GM13976 (cell line): Measurements from ENCODE around the gene MAN2B2.

ENCODE experiments used
- DNase-seq: peaks from one replicate; pipeline ENCODE4 v3.0.0; 2012; ENCODE audit warnings: low spot score
- in situ Hi-C: fragments of 300-500 bp; cut with MboI; formaldehyde crosslinking; loops from one replicate; pipeline ENCODE4 v1.12.0; 2022; ENCODE audit warnings: low sequenced_read_pairs, mixed read lengths, inconsistent platforms; ENCODE audit not compliant: unreplicated experiment
- TF ChIP-seq, protein P1 (sequence below): IDR thresholded peaks from 2 replicates; pipeline ENCODE4 v1.5.1; 2012; ENCODE audit warnings: borderline replicate concordance, mild to moderate bottlenecking; ENCODE audit not compliant: insufficient read depth; ENCODE audit errors: extremely low read depth, missing control alignments, control extremely low read depth

The MAN2B2 gene

DNA sequence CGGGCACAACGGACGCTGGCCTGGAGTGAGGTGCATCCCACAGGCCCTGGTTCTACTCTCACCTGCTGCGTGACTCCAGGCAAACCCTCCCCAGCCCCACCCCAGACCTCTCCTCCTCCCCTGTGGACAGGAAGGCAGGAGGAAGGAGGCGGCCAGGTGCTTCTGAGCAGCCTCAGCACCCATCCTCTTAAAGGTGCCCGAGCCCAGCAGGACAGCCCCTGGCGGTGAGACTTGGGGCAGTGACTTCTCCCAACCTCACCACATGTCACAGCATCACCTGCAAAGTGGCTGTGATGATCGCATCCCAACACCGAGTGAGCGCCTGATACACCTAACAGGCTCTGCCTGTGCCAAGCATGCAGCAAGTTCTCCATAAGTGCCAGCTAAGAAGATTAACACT is 17.1 kb upstream of the MAN2B2 start:
- no peak for DNase-seq
- in situ Hi-C loops = no loop called here
- TF ChIP-seq, protein P1, sequence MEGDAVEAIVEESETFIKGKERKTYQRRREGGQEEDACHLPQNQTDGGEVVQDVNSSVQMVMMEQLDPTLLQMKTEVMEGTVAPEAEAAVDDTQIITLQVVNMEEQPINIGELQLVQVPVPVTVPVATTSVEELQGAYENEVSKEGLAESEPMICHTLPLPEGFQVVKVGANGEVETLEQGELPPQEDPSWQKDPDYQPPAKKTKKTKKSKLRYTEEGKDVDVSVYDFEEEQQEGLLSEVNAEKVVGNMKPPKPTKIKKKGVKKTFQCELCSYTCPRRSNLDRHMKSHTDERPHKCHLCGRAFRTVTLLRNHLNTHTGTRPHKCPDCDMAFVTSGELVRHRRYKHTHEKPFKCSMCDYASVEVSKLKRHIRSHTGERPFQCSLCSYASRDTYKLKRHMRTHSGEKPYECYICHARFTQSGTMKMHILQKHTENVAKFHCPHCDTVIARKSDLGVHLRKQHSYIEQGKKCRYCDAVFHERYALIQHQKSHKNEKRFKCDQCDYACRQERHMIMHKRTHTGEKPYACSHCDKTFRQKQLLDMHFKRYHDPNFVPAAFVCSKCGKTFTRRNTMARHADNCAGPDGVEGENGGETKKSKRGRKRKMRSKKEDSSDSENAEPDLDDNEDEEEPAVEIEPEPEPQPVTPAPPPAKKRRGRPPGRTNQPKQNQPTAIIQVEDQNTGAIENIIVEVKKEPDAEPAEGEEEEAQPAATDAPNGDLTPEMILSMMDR = no peak

- DNase-seq = no peak
- TF ChIP-seq, protein P1 = no peak
- in situ Hi-C loops = no loop called here
Measured at GRCh38 chr4:6560416-6561172, 14.4 kb upstream of the MAN2B2 start.

DNA sequence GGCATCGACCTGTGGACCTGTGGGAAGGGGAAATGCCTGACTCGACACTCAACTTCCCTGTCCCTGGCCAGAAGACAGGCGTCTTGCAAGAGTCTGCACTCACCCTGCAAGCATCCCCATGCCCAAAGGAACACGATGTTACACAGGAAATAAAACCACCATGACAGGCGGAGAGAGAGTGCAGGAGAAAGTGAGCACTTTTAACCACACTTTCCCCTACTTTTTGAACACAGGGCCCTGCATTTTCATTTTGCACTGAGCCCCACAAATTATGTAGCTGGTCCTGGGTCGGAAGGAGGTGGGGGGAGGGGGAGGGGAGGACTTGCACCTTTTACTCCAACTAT is 13.8 kb upstream of the MAN2B2 start:
- TF ChIP-seq, protein P1 = no peak
- in situ Hi-C loops = no loop called here
- no peak for DNase-seq

DNA sequence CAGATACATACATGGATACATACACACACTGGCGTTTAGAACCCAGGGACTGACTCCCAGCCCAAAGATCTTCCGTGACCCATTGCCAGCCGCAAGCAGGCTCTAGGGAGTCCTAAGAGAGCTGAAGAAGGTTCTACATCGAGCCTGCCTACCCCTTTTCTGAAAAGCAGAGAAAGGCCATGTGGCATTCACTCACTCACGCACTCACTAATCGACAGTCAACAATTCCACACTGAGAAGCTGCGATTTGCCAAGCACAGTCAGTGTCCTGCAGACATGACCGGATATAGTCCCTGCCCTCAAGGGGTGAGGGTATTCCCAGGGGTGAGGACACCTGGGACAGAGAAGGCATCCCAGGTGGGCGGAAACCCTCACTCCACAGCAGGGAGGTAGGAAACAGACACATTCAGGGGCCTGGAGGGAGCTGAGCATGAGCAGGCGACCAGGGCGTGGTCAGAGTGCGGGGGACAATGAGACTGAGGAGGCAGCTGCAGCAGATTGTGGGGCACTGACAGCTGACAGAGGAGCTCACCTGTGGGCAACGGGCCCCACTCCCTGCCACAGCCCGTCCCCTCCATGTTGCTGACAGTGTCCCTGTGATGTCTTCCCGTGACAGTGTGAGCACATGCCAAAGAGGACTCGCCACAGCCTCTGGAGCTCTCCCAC is 13.2 kb upstream of the MAN2B2 start:
- no peak for DNase-seq
- TF ChIP-seq, protein P1 = no peak
- in situ Hi-C loops = no loop called here

GRCh38 chr4:6562931-6563901 is 11.8 kb upstream of the MAN2B2 start:
- TF ChIP-seq, protein P1 = no peak
- in situ Hi-C loops = no loop called here
- no peak for DNase-seq

DNA sequence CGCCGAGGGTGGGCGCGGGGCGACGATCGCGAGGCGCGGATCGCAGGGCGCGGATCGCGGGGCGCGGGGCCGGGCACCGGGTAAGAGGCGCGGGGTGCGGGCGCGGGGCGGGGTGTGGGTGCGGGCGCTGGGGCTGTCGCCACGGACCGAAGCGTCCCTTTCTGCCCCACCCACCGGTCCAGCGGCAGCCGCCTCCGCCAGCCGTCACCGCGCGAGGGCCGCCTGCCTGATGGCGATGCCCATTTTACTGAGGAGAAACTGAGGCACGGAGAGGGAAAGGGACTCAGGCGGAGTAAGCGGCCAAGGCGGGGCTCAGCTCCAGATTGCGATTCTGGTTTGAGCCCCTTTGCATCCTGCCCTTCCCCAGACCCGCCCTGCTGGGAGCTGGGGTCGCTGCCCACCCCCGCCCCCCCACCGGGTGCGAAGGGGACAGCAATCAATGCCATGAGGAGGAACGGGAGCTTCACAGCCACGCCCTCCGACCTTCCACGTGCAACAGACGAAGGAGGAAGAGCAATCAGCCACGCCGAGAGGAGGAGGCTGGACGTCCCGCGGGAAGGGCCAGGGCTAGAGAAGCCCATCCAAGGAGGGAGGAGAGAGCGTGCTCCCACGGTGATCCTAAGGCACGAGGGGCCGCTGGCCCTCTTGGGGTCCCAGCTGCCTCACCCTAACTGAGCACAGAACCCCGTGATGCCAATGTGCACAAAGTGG is 10.9 kb upstream of the MAN2B2 start:
- DNase-seq = no peak
- TF ChIP-seq, protein P1 = no peak
- in situ Hi-C loops = no loop called here
